Neuronal stem cell (in vitro differentiated cells): ENCODE results near the gene RASGRF2.

ENCODE experiments used
- DNase-seq: peaks from one replicate; pipeline ENCODE4 v3.0.0-alpha.2; 2013; ENCODE audit warnings: low spot score
- H2AFZ ChIP-seq: one replicate; pipeline ENCODE4 v1.6.1; 2013; ENCODE audit warnings: mild to moderate bottlenecking, low read length, inconsistent platforms
- H2AK5ac ChIP-seq: 2 replicates; pipeline ENCODE4 v1.6.1; 2013; ENCODE audit warnings: low read depth, mild to moderate bottlenecking, inconsistent platforms, low read length, moderate library complexity, mixed read lengths
- H2BK120ac ChIP-seq: 2 replicates; pipeline ENCODE4 v1.6.1; 2013; ENCODE audit warnings: low read depth, mild to moderate bottlenecking, inconsistent platforms, low read length, moderate library complexity, mixed read lengths
- H2BK12ac ChIP-seq: one replicate; pipeline ENCODE4 v1.6.1; 2013; ENCODE audit warnings: low read length, inconsistent platforms
- H2BK15ac ChIP-seq: 2 replicates; pipeline ENCODE4 v1.6.1; 2013; ENCODE audit warnings: mild to moderate bottlenecking, low read length, inconsistent platforms, mixed read lengths
- H2BK5ac ChIP-seq: one replicate; pipeline ENCODE4 v1.6.1; 2013; ENCODE audit warnings: inconsistent platforms, mild to moderate bottlenecking, low read length, moderate library complexity
- H3K14ac ChIP-seq: one replicate; pipeline ENCODE4 v1.6.1; 2013; ENCODE audit warnings: low read length, inconsistent platforms
- H3K18ac ChIP-seq: 2 replicates; pipeline ENCODE4 v1.6.1; 2013; ENCODE audit warnings: low read length, inconsistent platforms
- H3K23ac ChIP-seq: 2 replicates; pipeline ENCODE4 v1.6.1; 2013; ENCODE audit warnings: low read depth, mild to moderate bottlenecking, mixed read lengths, low read length, inconsistent platforms; ENCODE audit not compliant: poor library complexity
- H3K27ac ChIP-seq: replicated peaks from 3 replicates; pipeline ENCODE4 v1.5.1; 2013; ENCODE audit warnings: low read length, inconsistent platforms
- H3K27me3 ChIP-seq, 3 experiments: 2 replicates each; pipeline ENCODE4 v1.6.1; 2013; ENCODE audit warnings: low read length in 3 of 3, mild to moderate bottlenecking in 2 of 3, inconsistent platforms in 1 of 3, low read depth in 1 of 3, mixed read lengths in 1 of 3, moderate library complexity in 1 of 3; ENCODE audit not compliant: control insufficient read depth in 3 of 3, insufficient read depth in 3 of 3
- H3K36me3 ChIP-seq, 2 donors: replicated peaks in 1 of 2; 2 replicates each; pipeline ENCODE4 v1.6.1; 2013; ENCODE audit warnings: low read length in 2 of 2; ENCODE audit not compliant: control insufficient read depth in 2 of 2, insufficient read depth in 2 of 2
- H3K4ac ChIP-seq: 2 replicates; pipeline ENCODE4 v1.6.1; 2013; ENCODE audit warnings: inconsistent platforms, mild to moderate bottlenecking, low read length, moderate library complexity
- H3K4me1 ChIP-seq, 2 donors: 1 replicate in 1 of 2; 2 replicates in 1 of 2; pipeline ENCODE4 v1.6.1; 2013; ENCODE audit warnings: low read length in 2 of 2, low read depth in 1 of 2; ENCODE audit not compliant: control insufficient read depth in 2 of 2, insufficient read depth in 1 of 2
- H3K4me2 ChIP-seq: one replicate; pipeline ENCODE4 v1.6.1; 2013; ENCODE audit warnings: mild to moderate bottlenecking, low read length, inconsistent platforms; ENCODE audit not compliant: insufficient read depth, poor library complexity, severe bottlenecking
- H3K4me3 ChIP-seq, 2 donors: 2 replicates each; pipeline ENCODE4 v1.5.1; 2013; ENCODE audit warnings: low read length in 2 of 2, mild to moderate bottlenecking in 2 of 2, inconsistent platforms in 1 of 2, moderate library complexity in 1 of 2
- H3K79me1 ChIP-seq: one replicate; pipeline ENCODE4 v1.6.1; 2013; ENCODE audit warnings: low read depth, mild to moderate bottlenecking, inconsistent platforms, low read length, moderate library complexity
- H3K9ac ChIP-seq: one replicate; pipeline ENCODE4 v1.6.1; 2013; ENCODE audit warnings: mild to moderate bottlenecking, low read depth, low read length, inconsistent platforms; ENCODE audit not compliant: poor library complexity
- H3K9me3 ChIP-seq, 2 donors: replicated peaks in 1 of 2; 2 replicates each; pipeline versions ENCODE3 to v1.6.1; 2013; ENCODE audit warnings: low read length in 2 of 2, mild to moderate bottlenecking in 2 of 2, inconsistent platforms in 1 of 2, low read depth in 1 of 2, mixed read lengths in 1 of 2, moderate library complexity in 1 of 2; ENCODE audit not compliant: control insufficient read depth in 2 of 2, insufficient read depth in 1 of 2
- H4K8ac ChIP-seq: one replicate; pipeline ENCODE4 v1.6.1; 2013; ENCODE audit warnings: low read depth, mild to moderate bottlenecking, inconsistent platforms, low read length, moderate library complexity
- H4K91ac ChIP-seq: one replicate; pipeline ENCODE4 v1.6.1; 2013; ENCODE audit warnings: low read length, low read depth, mild to moderate bottlenecking, inconsistent platforms; ENCODE audit not compliant: poor library complexity
- WGBS, 2 donors: extraction: QIAGEN DNeasy Blood & Tissue Kit; methylation state at CpG; one replicate each; pipeline ENCODE4 v1.1.7; 2013; ENCODE audit warnings: missing lambda C conversion rate in 2 of 2, mixed read lengths in 1 of 2; ENCODE audit not compliant: insufficient read length in 2 of 2, insufficient replicate concordance in 1 of 2; ENCODE audit errors: extremely low coverage in 2 of 2; 5-methylcytosine and 5-hydroxymethylcytosine counted together

Gene RASGRF2

GRCh38 chr5:81128416-81128815 is 168.3 kb downstream of the RASGRF2 start:
- H2AK5ac ChIP-seq, result no peak overlapping the region
- no peak overlapping the region for H3K23ac ChIP-seq
- H3K4ac ChIP-seq, result no peak overlapping the region
- H3K79me1 ChIP-seq, result no peaks in the 10 kb centered on the region
- H4K91ac ChIP-seq, result no peak overlapping the region
- H3K9ac ChIP-seq, result no peak overlapping the region
- no peaks in the 10 kb centered on the region for H3K36me3 ChIP-seq
- no peak overlapping the region for H3K18ac ChIP-seq
- H3K4me3 ChIP-seq, result no peak overlapping the region
- DNase-seq, result no peak
- no peak overlapping the region for H2BK12ac ChIP-seq
- no peak overlapping the region for H2BK120ac ChIP-seq
- whole genome bisulfite sequencing, 2 donors, result no CpG with 5 or more reads among the region's 7 CpGs
- no peak overlapping the region for H2BK15ac ChIP-seq
- H3K27ac ChIP-seq, result no peak overlapping the region
- H3K14ac ChIP-seq, result no peak overlapping the region
- H2BK5ac ChIP-seq, result no peak overlapping the region
- H3K4me2 ChIP-seq, result no peak overlapping the region
- no peak overlapping the region for H4K8ac ChIP-seq
- H3K4me1 ChIP-seq, result no peaks in the 10 kb centered on the region
- H2AFZ ChIP-seq, result no peak overlapping the region
- H3K27me3 ChIP-seq, result peaks cover 0 to 8% (median 0%) of the 10 kb centered on the region in 3 experiments
- no peaks in the 10 kb centered on the region for H3K9me3 ChIP-seq

- Histone ChIP-seq H2BK120ac (no peak overlapping the region), H3K4ac (no peak overlapping the region), H2AK5ac (no peak overlapping the region), H3K9ac (no peak overlapping the region), H3K27me3 (peaks cover 0 to 5% (median 0%) of the 10 kb centered on the region in 3 experiments), H3K9me3 (no peaks in the 10 kb centered on the region), H2AFZ (no peak overlapping the region), H3K23ac (no peak overlapping the region), H4K91ac (no peak overlapping the region), H3K36me3 (no peaks in the 10 kb centered on the region), H3K4me3 (no peak overlapping the region), H2BK15ac (no peak overlapping the region), H4K8ac (no peak overlapping the region), H3K79me1 (no peaks in the 10 kb centered on the region), H3K4me2 (no peak overlapping the region), H3K18ac (no peak overlapping the region), H2BK12ac (no peak overlapping the region), H3K4me1 (no peaks in the 10 kb centered on the region), H3K14ac (no peak overlapping the region), H3K27ac (no peak overlapping the region), H2BK5ac (no peak overlapping the region)
- DNase-seq, result no peak
- no CpG with 5 or more reads among the region's 1 CpG for WGBS, 2 donors
Measured at GRCh38 chr5:81132381-81132780, 172.2 kb downstream of the RASGRF2 start.

DNA sequence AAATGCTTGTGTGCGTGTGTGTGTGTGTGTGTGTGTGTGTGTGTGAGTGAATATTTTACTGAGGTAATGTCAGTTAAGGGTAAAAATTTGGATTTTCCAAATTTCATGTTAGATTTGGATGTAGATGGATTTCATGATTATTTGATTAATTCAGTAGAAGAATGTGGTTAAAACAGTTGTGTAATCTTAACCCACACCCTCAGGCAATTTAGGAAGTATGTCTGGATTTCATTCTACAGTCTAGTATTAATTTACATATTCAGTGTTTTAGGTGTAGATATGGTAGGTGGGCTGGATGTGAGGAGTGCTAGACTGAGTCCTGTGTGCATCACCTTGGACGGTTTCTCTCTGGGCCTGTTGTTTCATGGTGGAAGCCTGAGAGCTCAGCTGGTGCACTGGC is 173.9 kb downstream of the RASGRF2 start:
- Histone ChIP-seq H3K14ac (no peak overlapping the region), H3K79me1 (no peaks in the 10 kb centered on the region), H4K8ac (no peak overlapping the region), H2AK5ac (no peak overlapping the region), H3K9ac (no peak overlapping the region), H3K4me2 (no peak overlapping the region), H3K4me1 (no peaks in the 10 kb centered on the region), H3K18ac (no peak overlapping the region), H3K4ac (no peak overlapping the region), H3K36me3 (no peaks in the 10 kb centered on the region), H2BK12ac (no peak overlapping the region), H2BK15ac (no peak overlapping the region), H2BK120ac (no peak overlapping the region), H2AFZ (no peak overlapping the region), H3K27me3 (peaks cover 0 to 5% (median 0%) of the 10 kb centered on the region in 3 experiments), H2BK5ac (no peak overlapping the region), H3K23ac (no peak overlapping the region), H3K4me3 (no peak overlapping the region), H4K91ac (no peak overlapping the region), H3K9me3 (no peaks in the 10 kb centered on the region), H3K27ac (no peak overlapping the region)
- WGBS, 2 donors, result no CpG with 5 or more reads among the region's 2 CpGs
- DNase-seq, result no peak

GRCh38 chr5:81134566-81134965 is 174.4 kb downstream of the RASGRF2 start:
- H2BK120ac ChIP-seq, result no peak overlapping the region
- H3K36me3 ChIP-seq, result no peaks in the 10 kb centered on the region
- H3K9me3 ChIP-seq, result no peaks in the 10 kb centered on the region
- no peak overlapping the region for H2BK15ac ChIP-seq
- no peak overlapping the region for H4K8ac ChIP-seq
- H3K4me3 ChIP-seq, result no peak overlapping the region
- H3K4me1 ChIP-seq, result no peaks in the 10 kb centered on the region
- peaks cover 0 to 5% (median 0%) of the 10 kb centered on the region in 3 experiments for H3K27me3 ChIP-seq
- no peak overlapping the region for H3K23ac ChIP-seq
- no peaks in the 10 kb centered on the region for H3K79me1 ChIP-seq
- H2BK5ac ChIP-seq, result no peak overlapping the region
- no peak overlapping the region for H3K4me2 ChIP-seq
- H3K9ac ChIP-seq, result no peak overlapping the region
- no peak overlapping the region for H3K14ac ChIP-seq
- no peak overlapping the region for H3K18ac ChIP-seq
- H2BK12ac ChIP-seq, result no peak overlapping the region
- H4K91ac ChIP-seq, result no peak overlapping the region
- no peak overlapping the region for H3K27ac ChIP-seq
- H2AK5ac ChIP-seq, result no peak overlapping the region
- DNase-seq, result no peak
- no peak overlapping the region for H2AFZ ChIP-seq
- H3K4ac ChIP-seq, result no peak overlapping the region
